Liver (tissue), 3 donors: ENCODE results near the gene ICAM5.
A peak's percentile ranks its signal among the peaks of the same experiment; 100 is the strongest.

Source experiments
- CTCF ChIP-seq: fragments of 150-350 bp; IDR thresholded peaks from 2 replicates; pipeline ENCODE4 v1.5.1; 2017; ENCODE audit warnings: improper control_type of control experiment, low read depth, low read length; ENCODE audit not compliant: missing input control
- FOXA2 ChIP-seq: IDR thresholded peaks from 2 replicates; pipeline ENCODE4 v1.6.1; 2016; ENCODE audit warnings: antibody characterized with exemption
- JUND ChIP-seq, 2 donors: IDR thresholded peaks; 2 replicates each; pipeline ENCODE4 v1.6.1; 2016; ENCODE audit warnings: antibody characterized with exemption in 2 of 2
- SP1 ChIP-seq: IDR thresholded peaks from 2 replicates; pipeline ENCODE4 v1.6.1; 2018; ENCODE audit warnings: antibody characterized with exemption, mild to moderate bottlenecking
- TAF1 ChIP-seq: conservative IDR thresholded peaks from 2 replicates; pipeline ENCODE4 v1.6.1; 2016; ENCODE audit warnings: antibody characterized with exemption, mild to moderate bottlenecking
- YY1 ChIP-seq: IDR thresholded peaks from 2 replicates; pipeline ENCODE4 v1.6.1; 2016; ENCODE audit warnings: antibody characterized with exemption, mild to moderate bottlenecking
- TF ChIP-seq, protein P1 (sequence below): IDR thresholded peaks from 2 replicates; pipeline ENCODE4 v1.6.1; 2016; ENCODE audit warnings: antibody characterized with exemption, mild to moderate bottlenecking
- donor health status: healthy.
- donor health status: healthy.

DNA sequence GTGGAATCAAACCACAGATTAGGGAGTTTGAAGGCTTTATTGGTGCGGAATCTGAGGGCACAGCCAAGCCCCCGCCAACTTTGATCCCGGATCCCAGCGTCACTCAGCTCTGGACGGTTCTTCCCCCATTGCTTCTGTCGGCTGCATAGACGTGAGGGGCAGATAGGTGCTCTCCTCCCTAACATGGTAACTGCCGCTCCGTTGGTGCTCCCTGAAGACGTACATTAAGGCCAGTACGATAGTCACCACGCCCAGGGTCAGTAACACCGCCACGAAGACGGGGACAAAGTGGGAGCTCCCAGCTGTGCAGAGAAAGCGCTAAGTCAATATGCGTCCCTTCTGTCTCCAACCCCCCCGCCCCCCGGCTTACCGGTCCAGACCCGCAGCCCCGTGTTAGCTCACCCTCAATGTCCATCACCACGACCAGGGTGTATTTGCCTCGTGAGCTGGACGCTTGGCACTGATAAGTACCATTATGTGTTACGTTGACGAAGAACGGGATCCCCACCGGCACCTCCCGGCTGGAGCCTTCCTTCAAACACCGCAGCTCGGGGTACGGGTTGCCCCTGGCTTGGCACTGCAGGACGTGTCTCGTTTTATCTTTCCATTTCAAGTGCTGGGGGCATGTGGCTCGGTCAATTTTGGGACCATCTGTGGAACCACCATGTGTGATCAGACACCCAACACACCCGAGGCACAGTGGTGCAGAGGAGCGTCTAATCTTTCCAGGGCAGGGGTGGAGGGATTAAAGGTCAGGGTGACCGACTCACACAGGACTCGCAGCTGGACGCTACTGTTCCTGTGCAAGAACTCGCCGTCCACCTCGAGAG, 44.2 kb downstream of the ICAM5 start:
- TF ChIP-seq FOXA2 (no peak), YY1 (no peak), CTCF (no peak), JUND (IDR thresholded peaks at IDR 0.05) (no peak), TAF1 (no peak), SP1 (peak; percentile 0)
- TF ChIP-seq, protein P1, sequence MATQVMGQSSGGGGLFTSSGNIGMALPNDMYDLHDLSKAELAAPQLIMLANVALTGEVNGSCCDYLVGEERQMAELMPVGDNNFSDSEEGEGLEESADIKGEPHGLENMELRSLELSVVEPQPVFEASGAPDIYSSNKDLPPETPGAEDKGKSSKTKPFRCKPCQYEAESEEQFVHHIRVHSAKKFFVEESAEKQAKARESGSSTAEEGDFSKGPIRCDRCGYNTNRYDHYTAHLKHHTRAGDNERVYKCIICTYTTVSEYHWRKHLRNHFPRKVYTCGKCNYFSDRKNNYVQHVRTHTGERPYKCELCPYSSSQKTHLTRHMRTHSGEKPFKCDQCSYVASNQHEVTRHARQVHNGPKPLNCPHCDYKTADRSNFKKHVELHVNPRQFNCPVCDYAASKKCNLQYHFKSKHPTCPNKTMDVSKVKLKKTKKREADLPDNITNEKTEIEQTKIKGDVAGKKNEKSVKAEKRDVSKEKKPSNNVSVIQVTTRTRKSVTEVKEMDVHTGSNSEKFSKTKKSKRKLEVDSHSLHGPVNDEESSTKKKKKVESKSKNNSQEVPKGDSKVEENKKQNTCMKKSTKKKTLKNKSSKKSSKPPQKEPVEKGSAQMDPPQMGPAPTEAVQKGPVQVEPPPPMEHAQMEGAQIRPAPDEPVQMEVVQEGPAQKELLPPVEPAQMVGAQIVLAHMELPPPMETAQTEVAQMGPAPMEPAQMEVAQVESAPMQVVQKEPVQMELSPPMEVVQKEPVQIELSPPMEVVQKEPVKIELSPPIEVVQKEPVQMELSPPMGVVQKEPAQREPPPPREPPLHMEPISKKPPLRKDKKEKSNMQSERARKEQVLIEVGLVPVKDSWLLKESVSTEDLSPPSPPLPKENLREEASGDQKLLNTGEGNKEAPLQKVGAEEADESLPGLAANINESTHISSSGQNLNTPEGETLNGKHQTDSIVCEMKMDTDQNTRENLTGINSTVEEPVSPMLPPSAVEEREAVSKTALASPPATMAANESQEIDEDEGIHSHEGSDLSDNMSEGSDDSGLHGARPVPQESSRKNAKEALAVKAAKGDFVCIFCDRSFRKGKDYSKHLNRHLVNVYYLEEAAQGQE, result no peak
